NCI-H2081 (cell line): ENCODE measurements around the gene ZNF628.
"Not testable (repeated sequence)": the region's sequence is repeated elsewhere in the genome, so short reads cannot be mapped to it uniquely, and the experiment has no call there.

Experiments
- DNase-seq, 2 experiments: peaks; one replicate each; lab custom pipeline; 2025; lab: John Stamatoyannopoulos, UW

Gene ZNF628

DNA sequence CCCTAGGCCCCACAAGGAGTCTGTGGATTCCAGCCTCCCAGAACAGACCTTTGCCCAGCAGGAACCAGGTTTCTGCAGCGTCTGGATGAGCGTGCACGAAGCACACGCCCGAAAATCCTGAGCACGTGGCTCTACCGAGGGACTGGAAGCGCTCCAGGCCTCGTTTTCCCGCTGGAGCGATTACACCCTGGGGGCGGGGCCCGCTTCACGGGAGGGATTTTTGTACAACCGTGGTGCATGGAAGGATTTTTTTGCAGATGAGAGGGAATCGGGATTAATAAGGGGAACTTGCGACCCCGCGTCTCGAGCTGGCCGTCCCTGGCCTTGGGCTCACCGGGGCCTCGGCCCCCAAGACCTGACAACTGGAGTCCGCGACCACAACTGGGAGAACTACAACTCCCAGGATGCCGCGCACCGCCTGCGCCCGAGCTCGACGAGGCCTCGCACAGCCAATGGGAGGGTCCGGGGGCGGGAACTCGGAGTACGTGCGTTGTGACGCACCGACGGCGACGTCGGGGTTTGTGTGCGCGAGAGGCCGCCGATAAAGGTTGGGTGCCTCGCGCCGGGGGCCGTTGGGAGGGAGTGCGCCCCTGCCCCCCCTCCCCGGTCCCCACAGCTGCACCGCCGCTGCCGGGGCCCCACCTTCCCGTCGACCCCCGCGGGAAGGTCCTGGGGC lies at the start of gene ZNF628:
Gene ZNF628 (plus strand): TSS at position 518 of the 676 bp plus-strand sequence. CDS start 3,294 bp downstream, outside the sequence.
- peak; percentile 98 for DNase-seq

DNA sequence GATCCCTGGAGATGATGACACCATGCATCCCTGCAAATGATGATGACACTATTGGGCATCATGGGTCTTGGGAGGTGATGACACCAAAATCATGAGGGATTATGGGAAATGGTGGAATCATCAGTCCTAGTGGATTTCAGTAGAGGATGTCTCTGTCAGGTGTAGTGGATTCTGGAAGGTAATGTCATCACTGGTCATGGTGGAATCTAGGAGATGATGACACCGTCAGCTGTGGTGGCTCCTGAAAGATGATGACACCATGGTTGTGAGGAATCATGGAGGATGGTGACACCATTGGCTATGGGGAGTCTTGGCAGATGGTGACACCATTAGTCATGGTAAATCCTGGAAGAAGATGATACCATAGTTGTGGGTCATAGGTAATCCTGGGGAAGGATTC lies 45.2 kb upstream of the ZNF628 start:
- no peak for DNase-seq

DNA sequence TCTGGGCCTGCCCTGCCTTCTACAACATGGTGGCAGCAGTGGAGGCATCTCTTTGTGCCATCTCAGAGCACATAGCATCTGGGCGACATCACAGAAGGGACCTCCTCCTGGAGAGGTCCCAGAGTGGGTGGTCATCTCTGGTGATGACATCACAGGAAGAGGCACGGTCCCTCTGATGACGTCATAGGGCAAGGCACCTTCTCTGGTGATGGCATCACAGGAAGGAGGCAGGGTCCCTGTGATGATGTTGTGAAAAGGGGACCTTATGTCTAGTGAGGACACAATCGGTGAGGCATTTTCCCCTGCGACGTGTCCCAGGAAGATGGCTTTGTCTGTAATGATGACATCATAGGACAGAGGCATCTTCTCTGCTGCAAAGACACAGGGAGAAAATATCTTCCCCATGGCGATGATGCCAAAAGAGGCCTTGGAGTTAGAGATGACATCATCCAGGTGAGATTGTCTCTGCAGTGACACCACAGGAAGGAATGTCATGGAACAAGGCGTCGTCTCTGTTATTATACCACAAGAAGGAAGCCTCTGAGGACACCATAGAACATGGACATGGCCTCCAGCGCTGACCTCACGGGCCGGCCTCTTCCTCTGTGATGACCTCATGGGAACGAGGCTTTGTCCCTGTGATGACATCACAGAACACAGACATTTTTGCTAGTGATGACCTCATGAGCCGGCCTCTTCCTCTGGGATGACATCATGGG lies 44.0 kb upstream of the ZNF628 start:
- DNase-seq: no peak

DNA sequence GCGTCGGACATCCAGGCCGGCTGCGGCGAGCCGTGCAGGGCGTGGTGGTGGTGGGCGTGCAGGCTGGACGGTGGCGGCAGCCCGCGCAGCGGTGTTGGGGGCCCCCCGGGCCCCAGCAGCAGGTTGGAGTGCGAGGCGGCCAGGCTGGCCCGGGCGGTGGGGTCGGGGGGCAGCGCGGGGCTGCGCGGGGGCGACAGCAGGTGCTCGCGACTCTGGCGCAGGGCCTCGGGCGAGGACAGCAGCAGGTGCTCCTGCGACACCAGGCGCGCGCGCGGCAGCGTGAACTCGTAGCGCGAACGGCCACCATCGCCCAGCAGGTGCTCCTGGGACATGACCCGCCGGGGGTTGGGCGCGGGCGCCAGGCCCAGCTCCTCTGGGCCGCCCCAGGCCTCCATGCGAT lies 43.1 kb upstream of the ZNF628 start:
- no peak for DNase-seq

DNA sequence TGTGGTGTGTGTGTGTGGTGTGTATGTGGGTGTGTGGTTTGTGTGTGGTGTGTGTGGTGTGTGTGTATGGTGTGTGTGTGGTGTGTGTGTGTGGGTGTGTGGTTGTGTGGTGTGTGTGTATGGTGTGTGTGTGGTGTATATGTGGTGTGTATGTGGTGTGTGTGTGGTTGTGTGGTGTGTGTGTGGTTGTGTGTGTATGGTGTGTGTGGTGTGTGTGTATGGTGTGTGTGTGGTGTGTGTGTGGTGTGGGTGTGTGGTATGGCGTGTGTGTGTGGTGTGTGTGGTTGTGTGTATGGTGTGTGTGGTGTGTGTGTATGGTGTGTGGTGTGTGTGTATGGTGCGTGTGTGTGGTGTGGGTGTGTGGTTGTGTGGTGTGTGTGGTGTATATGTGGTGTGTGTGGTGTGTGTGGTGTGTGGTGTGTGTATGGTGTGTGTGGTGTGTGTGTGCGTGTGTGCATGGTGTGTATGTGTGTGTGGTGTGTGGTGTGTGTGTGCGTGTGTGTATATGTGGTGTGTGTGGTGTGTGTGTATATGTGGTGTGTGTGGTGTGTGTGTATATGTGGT lies 42.0 kb upstream of the ZNF628 start:
- DNase-seq: no peak

DNA sequence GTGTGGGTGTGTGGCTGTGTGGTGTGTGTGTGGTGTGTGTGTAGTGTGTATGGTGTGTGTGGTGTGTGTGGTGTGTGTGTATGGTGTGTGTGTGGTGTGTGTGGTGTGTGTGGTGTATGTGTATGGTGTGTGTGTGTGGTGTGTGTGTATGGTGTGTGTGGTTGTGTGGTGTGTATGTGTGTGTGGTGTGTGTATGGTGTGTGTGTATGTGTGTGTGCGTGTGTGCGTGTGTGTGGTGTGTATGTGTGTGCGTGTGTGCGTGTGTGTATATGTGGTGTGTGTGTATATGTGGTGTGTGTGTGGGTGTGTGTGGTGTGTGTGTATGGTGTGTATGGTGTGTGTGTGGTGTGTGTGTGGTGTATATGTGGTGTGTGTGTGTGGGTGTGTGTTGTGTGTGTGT lies 41.4 kb upstream of the ZNF628 start:
- DNase-seq: no peak

DNA sequence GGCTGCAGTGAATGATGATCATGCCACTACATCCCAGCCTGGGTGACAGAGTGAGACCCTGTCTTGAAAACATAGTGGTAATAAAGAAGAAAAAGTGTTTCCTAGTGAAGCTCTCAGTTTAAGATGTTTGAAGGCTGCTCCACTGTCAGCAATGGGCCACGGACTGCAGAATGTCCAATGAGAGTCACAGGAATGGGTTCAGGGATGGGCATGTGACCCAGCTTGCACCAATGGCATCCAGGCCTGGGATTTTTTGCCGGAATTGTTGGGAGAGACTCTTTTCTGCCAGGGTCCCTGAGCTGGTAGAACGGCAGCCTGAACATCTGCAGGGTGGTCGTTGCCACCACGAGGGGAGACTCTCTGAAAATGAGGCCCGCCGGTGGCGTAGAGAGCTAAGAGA lies 39.6 kb upstream of the ZNF628 start:
- no peak for DNase-seq

DNA sequence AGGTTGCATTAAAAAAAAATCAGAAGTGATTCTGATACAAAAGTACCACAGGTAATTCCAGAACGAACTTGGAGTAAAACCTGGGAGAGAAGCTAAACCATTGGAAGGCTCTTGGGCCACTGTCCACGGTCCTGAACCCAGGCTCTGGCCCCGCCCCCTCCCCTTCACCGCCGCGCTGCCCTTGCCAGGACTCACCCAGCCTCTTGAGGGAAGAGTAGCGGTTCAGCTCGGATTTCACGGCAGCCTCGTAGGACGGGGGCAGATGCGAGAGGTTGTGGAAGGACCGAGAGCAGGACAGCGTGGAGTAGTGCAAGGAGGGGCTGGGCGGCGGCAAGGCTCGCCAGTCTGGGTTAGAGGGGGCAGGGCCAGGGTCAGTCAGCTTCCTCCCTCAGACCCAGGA lies 39.0 kb upstream of the ZNF628 start:
- no peak for DNase-seq

DNA sequence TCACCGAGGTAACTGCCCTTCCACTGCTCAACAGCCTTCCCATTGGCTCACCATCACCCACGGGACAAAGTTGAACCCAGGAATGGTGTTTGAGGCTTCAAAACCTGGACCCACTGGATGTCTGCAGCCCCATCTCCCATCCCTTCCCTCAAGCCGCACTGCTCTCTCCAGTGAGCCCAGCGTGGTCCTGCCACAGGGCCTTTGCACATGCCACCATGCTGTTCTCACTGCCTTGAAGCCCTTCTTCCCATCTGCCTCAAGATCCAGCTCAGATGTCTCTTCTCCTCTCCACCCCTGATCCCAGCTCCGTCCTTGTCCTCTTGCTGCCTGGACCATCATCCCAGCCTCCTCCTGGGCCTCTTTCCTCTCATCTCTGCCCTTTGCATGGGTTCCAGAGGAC lies 37.4 kb upstream of the ZNF628 start:
- DNase-seq: no peak

DNA sequence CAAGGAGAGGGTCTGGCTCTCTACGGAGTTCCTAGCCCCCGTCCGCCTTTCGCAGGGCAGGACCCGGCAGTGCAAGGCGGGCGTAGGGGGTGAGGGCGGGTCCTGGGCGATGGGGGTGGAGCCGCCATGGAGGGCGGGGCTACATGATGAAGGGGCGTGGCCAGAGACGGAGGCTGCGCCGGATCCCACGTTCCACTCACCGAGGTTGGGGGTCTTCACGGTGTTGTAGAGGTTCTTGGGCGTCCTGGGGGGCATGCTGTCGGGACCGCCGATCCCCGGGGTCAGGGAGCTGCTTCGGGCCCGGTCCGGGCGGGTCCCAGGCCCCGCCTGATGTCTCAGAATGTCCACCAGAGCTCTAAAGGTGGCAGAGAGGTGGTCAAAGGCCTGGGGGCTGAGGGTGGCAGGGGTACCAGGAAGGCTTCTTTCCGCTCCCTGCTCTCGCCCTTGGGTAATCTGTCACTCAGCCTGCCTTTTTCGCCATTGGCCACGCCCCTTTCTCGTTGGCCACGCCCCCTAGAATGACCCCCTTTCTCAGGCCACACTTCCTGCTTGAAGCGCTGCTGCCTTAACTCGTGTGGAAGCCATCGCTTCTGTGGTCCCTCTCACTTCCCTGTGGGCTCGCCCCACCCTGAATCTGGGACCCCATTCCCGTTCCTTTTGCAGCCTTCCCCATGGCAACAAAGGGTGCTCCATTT lies 35.9 kb upstream of the ZNF628 start:
- DNase-seq: no peak

DNA sequence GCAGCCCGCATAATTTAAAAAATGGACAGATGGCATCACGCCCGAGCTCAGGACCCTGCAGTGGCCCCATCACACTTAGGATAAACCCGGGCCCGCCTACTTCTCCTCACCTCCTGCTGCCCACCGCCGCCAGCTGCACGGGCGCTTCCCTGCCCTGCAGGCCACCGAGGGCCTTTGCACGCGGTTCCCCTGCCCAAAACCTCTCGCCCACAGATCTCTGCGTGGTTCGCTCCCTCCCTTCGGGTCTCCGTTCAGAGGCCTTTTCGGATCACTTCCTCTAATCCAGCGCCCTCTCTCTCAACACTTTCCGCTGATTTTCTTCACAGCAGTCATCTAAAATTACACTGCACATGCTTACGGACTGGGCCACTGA lies 35.1 kb upstream of the ZNF628 start:
- no peak for DNase-seq

DNA sequence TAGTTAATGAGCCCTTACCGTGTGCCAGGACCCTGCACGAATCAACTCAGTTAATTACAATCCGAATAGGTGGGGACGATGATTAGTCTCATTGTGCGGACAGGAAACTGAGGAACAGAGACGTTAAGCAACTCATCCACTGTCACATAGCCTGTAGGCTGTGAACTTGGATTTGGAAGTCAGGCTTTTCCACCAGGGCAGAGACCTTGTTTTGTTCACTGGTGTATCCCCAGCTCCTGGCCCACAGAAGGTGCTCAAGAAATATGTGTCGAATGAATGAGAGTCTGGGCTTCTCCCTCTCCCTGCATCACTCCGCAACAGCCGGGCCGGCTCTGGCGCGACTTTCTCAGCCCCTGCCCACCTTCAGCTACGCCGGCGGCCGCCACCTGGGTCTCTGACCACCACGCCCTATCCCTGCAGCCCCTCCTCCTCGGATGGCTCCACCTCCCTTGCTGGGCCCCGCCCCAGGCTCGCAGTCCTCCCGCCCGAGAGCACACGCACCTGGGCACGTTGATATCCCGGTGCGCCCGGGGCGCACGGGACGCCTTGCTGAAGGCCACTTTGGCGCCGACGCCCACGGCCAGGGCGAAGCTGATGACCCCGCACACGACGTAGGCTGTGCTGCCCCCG lies 34.6 kb upstream of the ZNF628 start:
- DNase-seq: peak; percentile 27 to 32

DNA sequence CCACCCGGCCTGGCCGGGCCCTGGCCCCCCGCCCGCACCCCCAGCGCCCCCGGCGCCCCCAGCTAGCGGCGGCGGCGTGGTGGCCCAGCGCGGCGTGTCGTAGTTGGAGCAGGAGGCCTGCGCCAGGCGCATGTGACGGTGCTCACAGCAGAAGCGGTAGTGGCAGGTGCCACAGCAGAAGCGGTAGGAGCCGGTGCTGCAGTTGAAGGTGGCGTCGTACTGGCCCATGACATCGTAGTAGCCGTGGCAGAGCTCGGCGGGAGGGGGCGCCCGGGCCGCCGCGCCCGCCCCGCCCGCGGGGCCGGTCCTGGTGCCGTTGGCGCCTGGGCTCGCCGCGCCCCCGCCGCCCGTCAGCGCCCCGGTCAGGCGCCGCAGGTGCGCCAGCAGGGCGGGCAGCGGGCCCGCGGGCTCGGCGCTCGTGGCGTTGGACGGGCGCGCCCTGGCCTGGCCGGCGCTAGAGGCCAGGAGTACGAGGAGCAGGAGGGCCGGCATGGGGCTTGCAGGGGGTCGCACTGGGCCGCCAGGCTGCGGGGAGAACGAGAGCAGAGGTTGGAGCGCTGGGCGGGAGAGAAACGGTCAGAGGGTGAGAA lies 34.0 kb upstream of the ZNF628 start:
- peak in 1 of 2 experiments; percentile 13 for DNase-seq

DNA sequence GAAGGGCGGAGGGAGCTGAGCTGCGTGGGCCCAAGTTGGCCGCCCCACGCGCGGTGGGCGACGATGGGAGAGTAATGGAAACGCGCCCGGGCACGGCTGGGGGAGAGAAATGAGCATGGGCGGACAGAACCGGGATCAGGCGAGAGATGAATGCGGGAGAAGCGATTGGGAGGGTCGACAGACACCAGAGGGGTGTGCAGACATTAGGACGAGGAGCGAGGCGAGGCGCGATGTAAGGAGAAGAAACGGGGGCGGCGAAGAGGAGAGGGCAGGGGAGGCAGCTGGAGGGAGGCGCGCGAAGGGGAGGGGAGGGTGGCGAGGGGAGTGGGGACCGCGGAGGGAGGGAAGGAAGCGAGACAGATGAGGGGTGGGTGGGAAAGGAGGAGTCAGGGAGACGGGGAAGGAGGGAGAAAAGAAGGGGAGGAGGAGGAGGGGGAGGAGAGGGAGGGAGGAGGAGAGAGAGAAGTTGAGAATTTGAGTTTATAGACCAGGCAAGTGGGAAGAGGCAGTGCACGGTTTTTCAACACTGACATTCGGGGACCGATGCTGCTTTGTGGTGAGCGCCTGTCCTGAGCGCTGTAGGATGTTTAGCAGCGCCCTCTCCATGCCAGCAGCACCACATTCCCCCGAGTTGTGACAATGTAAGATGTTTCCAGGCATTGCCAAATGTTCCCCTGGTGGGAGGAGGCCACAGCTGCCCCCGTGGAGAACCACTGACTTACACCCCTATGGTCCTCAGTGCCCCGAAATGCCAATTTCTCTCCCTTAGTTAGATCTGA lies 33.2 kb upstream of the ZNF628 start, which contains the start of gene SHISA7:
Gene SHISA7 (minus strand): TSS at position 256 of the 779 bp plus-strand sequence. CDS start 437 bp downstream, outside the sequence.
- no peak for DNase-seq

DNA sequence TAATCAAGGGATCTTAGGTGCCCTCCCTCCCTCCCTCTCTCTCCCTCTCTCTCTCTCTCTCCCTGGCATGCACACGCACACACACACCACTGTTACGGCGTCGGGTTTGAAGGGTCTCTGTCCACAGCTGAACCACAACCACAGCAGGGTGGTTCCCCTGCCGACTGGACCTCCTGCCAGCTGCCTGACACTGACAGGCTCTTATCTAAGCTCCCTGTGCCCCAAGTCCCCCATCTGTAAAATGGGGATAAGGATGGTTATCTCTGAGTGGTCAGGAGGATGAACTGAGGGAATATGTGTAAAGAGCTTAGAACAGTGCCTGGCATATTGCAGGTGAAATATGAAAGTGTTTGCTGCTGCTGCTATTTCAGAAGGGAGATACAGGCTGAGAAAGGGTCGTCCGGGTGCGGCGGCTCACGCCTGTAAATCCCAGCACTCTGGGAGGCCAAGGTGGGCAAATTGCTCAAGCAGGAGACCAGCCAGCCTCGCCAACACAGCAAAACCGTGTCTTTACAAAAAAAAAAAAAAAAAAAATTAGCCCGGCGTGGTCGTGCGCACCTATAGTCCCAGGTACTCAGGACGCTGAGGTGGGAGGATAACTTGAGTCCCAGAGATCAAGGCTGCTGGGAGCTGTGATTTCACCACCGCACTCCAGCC lies 32.5 kb upstream of the ZNF628 start:
- no peak for DNase-seq

DNA sequence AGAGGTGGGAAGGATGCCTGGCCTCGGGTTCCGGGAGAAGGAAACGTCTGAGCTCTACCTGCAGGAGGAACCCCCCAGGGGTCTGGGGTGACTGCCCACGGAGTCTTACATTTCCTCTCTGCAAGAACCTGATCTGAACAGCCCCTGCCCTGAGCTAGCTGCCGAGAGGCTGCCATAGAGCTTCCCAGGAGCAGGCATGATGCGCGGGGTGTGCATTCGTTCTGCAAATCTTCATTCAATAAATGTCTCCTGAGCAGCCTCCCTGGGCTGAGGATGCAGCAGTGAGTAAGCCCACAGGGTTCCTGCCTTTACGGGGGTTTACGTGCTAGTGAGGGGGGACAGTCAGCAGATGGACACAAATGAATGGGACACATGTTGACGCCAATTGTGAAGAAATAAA lies 31.8 kb upstream of the ZNF628 start:
- DNase-seq: no peak

DNA sequence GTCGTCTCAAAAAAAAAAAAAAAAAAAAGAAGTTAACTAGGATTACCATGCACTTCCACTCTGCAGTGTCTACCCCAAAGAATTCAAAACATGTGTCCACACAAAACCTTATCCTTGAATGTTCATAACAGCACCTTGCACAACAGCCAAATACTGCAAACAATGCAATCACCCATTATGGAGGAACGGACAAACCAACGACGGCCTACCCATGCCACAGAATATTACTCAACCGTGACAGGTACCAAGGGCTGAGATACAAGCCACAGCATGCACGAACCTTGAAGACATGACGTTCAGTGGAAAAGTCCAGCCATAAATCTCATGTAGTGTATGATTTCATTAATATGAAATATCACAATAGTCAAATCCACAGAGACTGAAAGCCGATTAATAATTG lies 30.4 kb upstream of the ZNF628 start:
- no peak for DNase-seq

DNA sequence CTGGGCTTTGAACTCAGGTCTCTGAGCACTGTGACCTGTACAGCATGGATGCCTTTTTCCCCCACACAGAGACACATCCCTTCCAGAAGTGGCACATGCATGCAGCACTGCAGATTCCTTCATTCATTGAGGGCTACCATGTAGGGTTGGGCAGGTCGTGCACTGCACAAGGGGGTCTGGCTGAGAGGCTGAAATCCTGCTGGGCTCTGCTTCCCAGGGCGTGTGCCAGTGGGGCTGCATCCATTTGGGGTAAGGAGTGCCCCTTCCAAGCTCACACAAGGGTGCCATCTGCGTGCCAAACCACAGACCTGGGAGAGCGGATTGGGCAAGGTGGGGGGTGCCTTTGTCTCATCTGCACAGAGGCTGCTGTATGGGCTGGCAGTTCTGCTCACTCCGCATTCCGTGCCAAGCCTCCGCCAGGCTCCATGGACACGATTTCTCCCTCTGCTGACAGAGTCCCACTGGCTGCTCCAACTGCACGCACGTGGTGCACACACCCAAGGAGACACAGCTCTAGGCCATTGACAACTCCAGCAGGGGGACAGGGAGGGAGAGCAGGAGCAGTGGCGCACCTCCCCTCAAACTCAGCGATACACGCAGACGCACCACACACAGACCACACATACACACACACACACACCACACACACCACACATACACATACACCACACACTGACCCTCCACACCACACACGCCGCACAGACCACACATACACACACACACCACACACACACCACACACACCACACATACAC lies 28.8 kb upstream of the ZNF628 start:
- peak; percentile 66 to 77 for DNase-seq

DNA sequence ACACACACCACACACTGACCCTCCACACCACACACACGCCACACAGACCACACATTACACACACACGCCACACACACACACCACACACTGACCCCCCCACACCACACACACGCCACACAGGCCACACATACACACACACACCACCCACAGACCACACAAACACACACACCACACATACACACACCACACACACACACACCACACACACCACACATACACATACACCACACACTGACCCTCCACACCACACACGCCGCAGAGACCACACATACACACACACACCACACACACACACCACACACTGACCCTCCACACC lies 28.3 kb upstream of the ZNF628 start:
- DNase-seq: not testable (repeated sequence)

DNA sequence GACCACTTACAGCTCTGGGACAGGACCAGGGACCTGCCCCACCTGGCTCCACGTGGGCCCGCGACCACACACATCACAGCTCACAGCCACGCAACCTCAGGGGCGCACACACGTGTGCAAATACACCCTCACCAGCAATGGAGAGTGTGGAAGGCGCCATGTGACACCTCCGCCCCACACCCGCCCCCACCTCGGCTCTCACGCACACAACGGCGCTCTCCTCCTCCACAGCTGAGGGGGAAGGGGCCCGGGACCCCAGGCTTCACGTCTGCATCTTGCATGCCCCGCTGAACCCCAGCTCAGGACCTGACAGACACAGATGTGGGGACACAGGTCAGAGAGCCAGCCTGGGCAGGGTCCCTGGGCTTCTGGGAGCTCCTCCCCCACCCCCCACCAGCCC lies 26.9 kb upstream of the ZNF628 start:
- no peak for DNase-seq
